ENCODE measurements around the gene TTC7B. TPM values are rescaled to one million over a fixed set of nuclear protein-coding genes. Genes with fewer than 3 reads are reported as not detected.

The TTC7B gene
- total and polyA plus RNA-seq, 2 donors (not counting 3 experiments of a cell fraction or from before 2014, with no cell fraction given), result 46.8 to 76.5 TPM

DNA sequence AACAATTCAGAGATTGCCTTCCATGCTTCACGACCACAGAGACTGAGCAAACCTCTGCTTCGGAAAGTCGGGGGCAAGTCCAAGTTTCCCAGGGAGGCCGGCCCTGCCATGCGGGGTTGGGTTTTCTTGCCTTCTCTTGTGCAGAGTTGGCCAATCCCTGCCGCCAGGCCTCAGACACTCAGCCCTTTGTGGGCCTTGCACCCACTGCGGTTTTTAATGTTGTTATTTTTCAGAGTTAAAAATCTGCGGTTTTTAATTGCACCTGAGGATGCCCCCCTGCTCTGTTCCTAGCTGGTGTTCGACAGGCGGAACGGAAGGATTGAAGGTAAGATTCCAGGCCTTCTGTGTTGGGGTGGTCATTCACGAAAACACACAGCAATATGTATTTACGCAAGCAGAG, 310.7 kb downstream of the TTC7B start:
- Histone ChIP-seq H2AFZ (ENCODE audit: low read depth, low read length) (no peak overlapping the region), H3K4me1 (ENCODE audit: control insufficient read depth, extremely low read depth, insufficient read depth, low read length) (no peaks in the 10 kb centered on the region), H3K36me3 (ENCODE audit: control insufficient read depth in 2 of 2, extremely low read depth in 1 of 2, insufficient read depth in 2 of 2, low read length in 2 of 2) (no peaks in the 10 kb centered on the region), H3K9me3 (replicated peaks; ENCODE audit: control insufficient read depth, insufficient read depth, low read length) (no peaks in the 10 kb centered on the region), H3K27ac (ENCODE audit: insufficient read depth, low read depth, low read length) (no peak overlapping the region), H3K79me2 (ENCODE audit: control insufficient read depth, insufficient read depth, low read length) (no peaks in the 10 kb centered on the region), H4K20me1 (replicated peaks; ENCODE audit: control insufficient read depth, extremely low read depth, insufficient read depth, low read length) (no peaks in the 10 kb centered on the region), H3K4me3 (replicated peaks in 1 of 3; ENCODE audit: insufficient read depth in 1 of 3, low read depth in 1 of 3, low read length in 3 of 3) (no peak overlapping the region), H3K9ac (replicated peaks; ENCODE audit: extremely low read depth, insufficient read depth, low read length) (no peak overlapping the region), H3K27me3 (ENCODE audit: control insufficient read depth in 2 of 2, insufficient read depth in 2 of 2, low read length in 2 of 2) (peaks cover 2 to 3% of the 10 kb centered on the region in 2 experiments), H3K9me1 (replicated peaks; ENCODE audit: control insufficient read depth, extremely low read depth, insufficient read depth, low read length) (no peaks in the 10 kb centered on the region), H3K4me2 (ENCODE audit: insufficient read depth, low read length) (no peak overlapping the region)
- POLR2A ChIA-PET, result no interaction called here
- TF ChIP-seq, protein P1, sequence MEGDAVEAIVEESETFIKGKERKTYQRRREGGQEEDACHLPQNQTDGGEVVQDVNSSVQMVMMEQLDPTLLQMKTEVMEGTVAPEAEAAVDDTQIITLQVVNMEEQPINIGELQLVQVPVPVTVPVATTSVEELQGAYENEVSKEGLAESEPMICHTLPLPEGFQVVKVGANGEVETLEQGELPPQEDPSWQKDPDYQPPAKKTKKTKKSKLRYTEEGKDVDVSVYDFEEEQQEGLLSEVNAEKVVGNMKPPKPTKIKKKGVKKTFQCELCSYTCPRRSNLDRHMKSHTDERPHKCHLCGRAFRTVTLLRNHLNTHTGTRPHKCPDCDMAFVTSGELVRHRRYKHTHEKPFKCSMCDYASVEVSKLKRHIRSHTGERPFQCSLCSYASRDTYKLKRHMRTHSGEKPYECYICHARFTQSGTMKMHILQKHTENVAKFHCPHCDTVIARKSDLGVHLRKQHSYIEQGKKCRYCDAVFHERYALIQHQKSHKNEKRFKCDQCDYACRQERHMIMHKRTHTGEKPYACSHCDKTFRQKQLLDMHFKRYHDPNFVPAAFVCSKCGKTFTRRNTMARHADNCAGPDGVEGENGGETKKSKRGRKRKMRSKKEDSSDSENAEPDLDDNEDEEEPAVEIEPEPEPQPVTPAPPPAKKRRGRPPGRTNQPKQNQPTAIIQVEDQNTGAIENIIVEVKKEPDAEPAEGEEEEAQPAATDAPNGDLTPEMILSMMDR (IDR thresholded peaks at IDR 0.05; ENCODE audit: extremely low read depth in 1 of 2, insufficient read depth in 1 of 2, low read depth in 1 of 2, low read length in 2 of 2), result no peak
- TF ChIP-seq GATA2 (IDR thresholded peaks at IDR 0.05; ENCODE audit: insufficient read depth, insufficient read length, low read depth, low read length), result no peak
- no peak for TF ChIP-seq EZH2 (IDR thresholded peaks at IDR 0.05; ENCODE audit: borderline replicate concordance, low read depth, low read length, severe bottlenecking)
- no peak for TF ChIP-seq MYC (IDR thresholded peaks at IDR 0.05; ENCODE audit: low read depth, low read length)
- no peak for TF ChIP-seq FOS (IDR thresholded peaks at IDR 0.05; ENCODE audit: borderline replicate concordance, insufficient read depth, low read length)
- TF ChIP-seq POLR2AphosphoS5 (IDR thresholded peaks at IDR 0.05; ENCODE audit: insufficient read depth, low read depth, low read length), result no peak
- TF ChIP-seq, protein P2, sequence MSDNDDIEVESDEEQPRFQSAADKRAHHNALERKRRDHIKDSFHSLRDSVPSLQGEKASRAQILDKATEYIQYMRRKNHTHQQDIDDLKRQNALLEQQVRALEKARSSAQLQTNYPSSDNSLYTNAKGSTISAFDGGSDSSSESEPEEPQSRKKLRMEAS (IDR thresholded peaks at IDR 0.05; ENCODE audit: insufficient read depth, insufficient read length), result no peak
- no peak for DNase-seq (ENCODE audit: low read depth, low spot score)
- no TSS peak for BruUV-seq (replicated peaks)
- dilution Hi-C loops (cut with MboI; ENCODE audit: extremely low pct_ligation_motif_present, low sequenced_read_pairs), result no loop called here
- no peak for FAIRE-seq
- intact Hi-C loops (cut with micrococcal nuclease), result no loop called here
- CTCF ChIA-PET, result no interaction called here

All from endothelial cell of umbilical vein (primary cell).